SK-N-MC (cell line): Measurements from ENCODE around the gene GEN1.
"Not testable (repeated sequence)": the region's sequence is repeated elsewhere in the genome, so short reads cannot be mapped to it uniquely, and the experiment has no call there.

Experiments
- DNase-seq: peaks from one replicate; pipeline ENCODE4 v3.0.0-alpha.2; 2011; ENCODE audit warnings: low read depth, low spot score
- H3K27ac ChIP-seq: fragments of 200-600 bp; sonication (generic); 2 replicates; pipeline ENCODE4 v1.5.1; 2016; ENCODE audit warnings: mixed run types
- H3K36me3 ChIP-seq: fragments of 200-600 bp; sonication (generic); 2 replicates; pipeline ENCODE4 v1.6.1; 2017; ENCODE audit warnings: antibody characterized with exemption, low read length, mixed read lengths; ENCODE audit not compliant: insufficient read depth
- H3K4me3 ChIP-seq: fragments of 200-600 bp; sonication (generic); 2 replicates; pipeline ENCODE4 v1.5.1; 2016
- H3K9ac ChIP-seq: fragments of 200-600 bp; sonication (generic); 2 replicates; pipeline ENCODE4 v1.8.0; 2017; ENCODE audit warnings: mixed run types, mixed read lengths; ENCODE audit not compliant: insufficient read length
- H3K9me3 ChIP-seq: fragments of 200-600 bp; sonication (generic); 2 replicates; pipeline ENCODE4 v1.6.1; 2017; ENCODE audit warnings: low read depth, mild to moderate bottlenecking, antibody characterized with exemption, low read length, moderate library complexity, mixed read lengths
- EZH2 ChIP-seq: fragments of 200-600 bp; sonication (generic); IDR thresholded peaks from one replicate; pipeline ENCODE4 v1.6.1; 2017; ENCODE audit warnings: antibody characterized with exemption
- FOXP2 ChIP-seq: optimal IDR thresholded peaks from 2 replicates; pipeline ENCODE3; 2011; ENCODE audit warnings: mild to moderate bottlenecking, moderate library complexity; ENCODE audit not compliant: insufficient read depth; ENCODE audit errors: extremely low read length, control extremely low read depth
- POLR2AphosphoS5 ChIP-seq: IDR thresholded peaks from 2 replicates; pipeline ENCODE4 v1.6.1; 2012; ENCODE audit warnings: mild to moderate bottlenecking, low read depth, low read length, borderline replicate concordance

Gene GEN1

GRCh38 chr2:17814601-17815000 lies 60.7 kb downstream of the GEN1 start:
- no peak for TF ChIP-seq POLR2AphosphoS5
- TF ChIP-seq EZH2 = no peak
- no peak for TF ChIP-seq FOXP2
- H3K27ac ChIP-seq = no peak overlapping the region
- no peak overlapping the region for H3K4me3 ChIP-seq
- H3K9me3 ChIP-seq = no peaks in the 10 kb centered on the region
- no peaks in the 10 kb centered on the region for H3K36me3 ChIP-seq
- no peak for DNase-seq
- H3K9ac ChIP-seq = no peak overlapping the region

DNA sequence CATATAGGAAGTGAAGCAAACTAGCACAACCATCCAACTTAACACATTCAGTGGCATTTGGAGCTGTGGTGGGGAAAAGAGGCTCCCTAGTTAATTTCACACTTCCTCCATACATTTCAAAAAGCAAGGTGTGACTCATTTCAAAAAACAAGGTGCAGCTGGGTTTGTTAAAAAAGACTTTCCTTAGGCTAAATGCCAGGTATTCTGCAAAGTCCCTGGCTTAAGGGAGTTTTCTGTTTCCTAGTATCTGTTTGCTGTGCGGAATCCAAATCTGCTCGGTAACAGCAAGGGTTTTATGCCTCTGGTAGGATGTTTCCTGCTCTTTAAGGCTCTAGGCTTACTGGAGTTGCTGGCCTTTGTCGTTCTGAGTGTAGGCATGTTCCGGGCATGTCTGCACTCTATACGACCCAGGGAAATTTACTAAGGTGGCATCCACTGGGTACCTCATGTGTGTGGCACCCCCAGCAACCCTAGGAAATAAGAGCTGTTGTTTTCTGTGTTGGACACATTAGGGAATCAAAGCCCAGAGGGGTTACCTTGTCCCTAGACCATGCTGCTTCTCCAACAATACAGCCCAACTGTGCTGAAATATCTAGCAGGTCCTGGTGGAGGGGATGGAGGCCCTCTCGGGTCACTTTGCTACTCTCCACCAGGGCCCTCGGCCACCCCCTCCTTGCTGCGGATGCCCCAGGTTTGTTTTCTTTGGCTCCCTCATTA lies 61.7 kb downstream of the GEN1 start:
- no peak overlapping the region for H3K4me3 ChIP-seq
- no peak for DNase-seq
- TF ChIP-seq EZH2 = no peak
- no peak for TF ChIP-seq FOXP2
- TF ChIP-seq POLR2AphosphoS5 = no peak
- no peak overlapping the region for H3K9ac ChIP-seq
- H3K36me3 ChIP-seq = no peaks in the 10 kb centered on the region
- H3K27ac ChIP-seq = no peak overlapping the region
- H3K9me3 ChIP-seq = no peaks in the 10 kb centered on the region

GRCh38 chr2:17816396-17817245 lies 62.7 kb downstream of the GEN1 start, which contains the start of gene MSGN1:
Gene MSGN1, plus strand, starts transcription at chr2:17816460. Its CDS starts 59 bp downstream, at chr2:17816519.
- H3K9me3 ChIP-seq = no peaks in the 10 kb centered on the region
- TF ChIP-seq EZH2 (no peak), POLR2AphosphoS5 (no peak), FOXP2 (no peak)
- no peak within 1 kb of the TSS for H3K27ac ChIP-seq
- no peak within 1 kb of the TSS for H3K4me3 ChIP-seq
- no peaks in the 10 kb centered on the region for H3K36me3 ChIP-seq
- DNase-seq = no peak
- H3K9ac ChIP-seq = no peak within 1 kb of the TSS

DNA sequence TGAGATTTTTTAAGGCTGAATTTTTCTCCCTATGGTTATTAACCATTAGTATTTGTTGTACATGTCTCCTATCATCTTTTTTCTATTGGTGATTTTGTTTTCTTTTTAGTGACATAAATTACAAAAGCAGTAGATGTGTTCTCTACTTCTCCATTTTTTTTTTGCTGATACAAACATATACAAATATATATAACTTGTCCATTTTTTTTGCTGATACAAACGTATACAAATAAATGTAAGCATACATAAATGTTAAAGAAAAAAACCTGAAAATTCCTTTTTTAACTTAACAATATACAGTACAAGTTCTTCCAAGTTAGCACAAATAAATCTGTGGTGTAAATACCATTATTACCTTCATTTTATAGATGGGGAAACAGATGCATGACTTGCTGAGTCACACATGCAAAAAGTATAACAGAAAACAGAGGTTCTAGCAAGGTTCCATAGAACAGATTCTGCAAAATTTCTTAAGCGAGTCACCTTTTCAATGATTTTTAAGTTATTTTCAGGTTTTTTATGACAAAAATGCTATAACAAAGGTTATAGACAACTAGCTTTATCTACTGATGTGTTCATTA lies 64.4 kb downstream of the GEN1 start:
- H3K4me3 ChIP-seq = no peak overlapping the region
- H3K9ac ChIP-seq = no peak overlapping the region
- no peak for TF ChIP-seq POLR2AphosphoS5
- TF ChIP-seq EZH2 = no peak
- TF ChIP-seq FOXP2 = no peak
- no peak overlapping the region for H3K27ac ChIP-seq
- DNase-seq = no peak
- H3K36me3 ChIP-seq = no peaks in the 10 kb centered on the region
- H3K9me3 ChIP-seq = no peaks in the 10 kb centered on the region

DNA sequence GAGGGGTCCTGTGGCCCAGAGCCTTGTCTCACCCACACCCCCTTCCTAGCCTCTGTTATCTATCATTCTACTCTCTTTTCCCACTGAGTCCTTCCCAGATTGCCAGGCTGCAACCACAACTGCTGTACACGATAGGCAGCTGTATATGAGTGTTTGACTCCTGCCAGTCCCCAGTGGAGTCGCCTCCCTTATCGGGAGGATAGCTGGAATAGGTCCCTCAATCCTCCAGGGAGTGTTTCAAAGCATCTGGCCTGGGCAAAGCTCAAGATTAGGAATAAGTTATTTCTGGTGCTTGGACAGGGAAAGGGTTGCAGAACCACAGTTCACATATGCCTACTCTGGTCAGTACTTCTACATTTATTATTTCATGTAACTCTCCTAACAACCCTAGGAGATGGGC lies 67.1 kb downstream of the GEN1 start:
- Histone ChIP-seq H3K9ac (no peak overlapping the region), H3K9me3 (no peaks in the 10 kb centered on the region), H3K27ac (no peak overlapping the region), H3K4me3 (no peak overlapping the region), H3K36me3 (no peaks in the 10 kb centered on the region)
- TF ChIP-seq FOXP2 (no peak), POLR2AphosphoS5 (no peak), EZH2 (no peak)
- DNase-seq = no peak

GRCh38 chr2:17821535-17822444 lies 67.9 kb downstream of the GEN1 start:
- H3K9me3 ChIP-seq = no peaks in the 10 kb centered on the region
- no peaks in the 10 kb centered on the region for H3K36me3 ChIP-seq
- H3K4me3 ChIP-seq = no peak overlapping the region
- H3K9ac ChIP-seq = no peak overlapping the region
- H3K27ac ChIP-seq = no peak overlapping the region
- no peak for TF ChIP-seq FOXP2
- TF ChIP-seq EZH2 = no peak
- TF ChIP-seq POLR2AphosphoS5 = no peak
- no peak for DNase-seq

DNA sequence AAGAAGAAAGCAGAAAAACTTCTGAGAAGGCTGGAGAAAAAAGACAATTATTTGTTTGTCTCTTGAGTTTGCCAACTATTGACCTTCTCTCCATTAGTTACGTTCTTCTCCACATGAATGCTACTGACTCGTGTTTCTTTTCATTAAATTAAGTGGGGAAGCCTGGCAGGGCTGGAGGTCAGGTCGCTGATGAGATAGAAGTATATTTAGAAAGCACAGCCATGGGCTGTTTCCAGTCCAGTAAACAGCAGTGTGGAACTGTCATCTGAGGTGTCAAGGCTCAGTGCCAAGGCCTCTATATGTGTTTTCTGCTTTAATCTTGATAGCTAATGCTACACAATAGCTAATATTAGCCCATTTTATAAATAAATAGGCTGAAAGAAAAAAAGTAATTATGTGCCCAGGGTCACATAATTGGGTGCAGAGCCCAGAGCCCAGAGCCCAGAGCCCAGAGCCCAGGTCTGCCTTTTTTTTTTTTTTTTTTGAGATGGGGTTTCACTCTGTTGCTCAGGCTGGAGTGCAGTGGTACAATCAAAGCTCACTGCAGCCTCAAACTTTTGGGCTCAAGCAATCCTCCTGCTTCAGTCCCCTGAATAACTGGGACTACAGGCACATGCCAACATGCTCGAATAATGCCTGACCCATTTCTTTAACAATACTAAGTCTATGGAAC lies 68.6 kb downstream of the GEN1 start:
- Histone ChIP-seq H3K9me3 (no peaks in the 10 kb centered on the region), H3K4me3 (no peak overlapping the region), H3K27ac (no peak overlapping the region), H3K9ac (no peak overlapping the region), H3K36me3 (no peaks in the 10 kb centered on the region)
- TF ChIP-seq POLR2AphosphoS5 (no peak), EZH2 (no peak), FOXP2 (no peak)
- no peak for DNase-seq

DNA sequence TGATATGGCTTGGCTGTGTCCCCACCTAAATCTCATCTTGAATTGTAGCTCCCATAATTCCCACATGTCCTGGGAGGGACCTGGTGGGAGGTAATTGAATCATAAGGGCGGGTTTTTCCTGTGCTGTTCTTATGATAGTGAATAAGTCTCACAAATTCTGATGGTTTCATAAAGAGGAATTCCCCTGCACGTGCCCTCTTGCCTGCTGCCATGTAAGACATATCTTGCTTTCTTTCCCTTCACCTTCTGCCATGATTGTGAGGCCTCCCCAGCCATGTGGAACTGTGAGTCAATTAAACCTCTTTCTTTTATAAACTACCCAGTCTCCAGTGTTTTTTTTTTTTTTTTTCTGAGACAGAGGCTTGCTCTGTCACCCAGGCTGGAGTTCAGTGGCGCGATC lies 69.7 kb downstream of the GEN1 start:
- not testable (repeated sequence) for DNase-seq, H3K27ac ChIP-seq, H3K9me3 ChIP-seq, H3K36me3 ChIP-seq, H3K9ac ChIP-seq, H3K4me3 ChIP-seq
